G401 (cell line): ENCODE data around the gene LIX1L. TPM values are rescaled to one million over a fixed set of nuclear protein-coding genes. Genes with fewer than 3 reads are reported as not detected.

ENCODE experiments used
- DNase-seq: peaks from one replicate; pipeline ENCODE4 v3.0.0-alpha.2; 2015; ENCODE audit warnings: low spot score
- in situ Hi-C: cut with HindIII; loops from 2 replicates; pipeline ENCODE4 v1.10.0; 2016; ENCODE audit warnings: low sequenced_read_pairs, mixed read lengths
- total RNA-seq: library from RNA; depleted of rRNA; stranded (reverse); fragments of >200 nt; shearing (Covaris generic); gene quantifications from 2 replicates; pipeline ENCODE4 v1.2.3, GENCODE V29; 2014

The LIX1L gene
- total RNA-seq, 1 experiment from 2014 or later = 31.7 TPM

DNA sequence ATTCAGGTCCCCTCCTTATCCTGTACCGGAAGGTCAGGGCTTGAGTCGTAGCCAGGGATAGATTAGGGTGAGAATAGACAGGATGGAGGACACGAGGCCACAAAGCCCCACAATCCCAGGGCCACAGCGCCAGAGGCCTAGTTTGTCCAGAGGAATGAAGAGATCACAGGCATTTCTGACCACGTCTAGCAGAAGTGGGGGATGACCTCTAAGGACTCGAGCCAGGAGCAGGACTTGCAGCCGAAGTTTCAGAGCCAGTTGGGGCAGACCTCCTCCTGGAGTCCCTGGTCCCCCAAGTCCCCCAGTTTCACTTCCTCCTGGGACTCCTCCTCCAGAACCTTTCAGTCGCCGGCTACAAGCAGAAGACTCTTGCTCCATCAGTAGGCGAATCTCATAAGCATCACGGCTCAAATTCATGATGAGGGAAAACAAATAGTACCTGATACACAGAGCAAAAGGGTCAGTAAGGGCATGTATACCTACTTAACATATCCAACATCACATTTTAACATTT lies 45.6 kb downstream of the LIX1L start:
- in situ Hi-C loops = no loop called here

DNA sequence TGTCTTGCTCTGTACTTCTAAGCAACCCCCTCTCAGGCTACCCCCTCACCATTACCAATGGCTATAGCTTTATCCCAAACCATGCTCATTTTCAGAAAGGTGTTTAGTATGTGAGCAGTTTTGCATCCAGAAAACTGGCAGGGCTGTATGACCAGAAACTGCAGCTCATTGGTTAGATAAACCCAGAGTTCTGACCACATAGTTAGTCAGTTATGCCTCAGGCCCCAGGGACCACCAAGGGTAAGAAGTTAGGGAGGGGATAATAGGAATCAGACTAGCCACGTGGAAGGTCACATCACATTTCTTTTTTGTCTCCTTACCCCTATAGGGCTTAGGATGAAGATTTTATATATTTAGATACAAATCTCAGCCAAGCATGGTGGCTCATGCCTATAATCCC lies 49.2 kb downstream of the LIX1L start:
- no peak for DNase-seq
- in situ Hi-C loops = no loop called here

More for the DNA sequence above, 45.6 kb downstream of the LIX1L start:
- no peak for DNase-seq

DNA sequence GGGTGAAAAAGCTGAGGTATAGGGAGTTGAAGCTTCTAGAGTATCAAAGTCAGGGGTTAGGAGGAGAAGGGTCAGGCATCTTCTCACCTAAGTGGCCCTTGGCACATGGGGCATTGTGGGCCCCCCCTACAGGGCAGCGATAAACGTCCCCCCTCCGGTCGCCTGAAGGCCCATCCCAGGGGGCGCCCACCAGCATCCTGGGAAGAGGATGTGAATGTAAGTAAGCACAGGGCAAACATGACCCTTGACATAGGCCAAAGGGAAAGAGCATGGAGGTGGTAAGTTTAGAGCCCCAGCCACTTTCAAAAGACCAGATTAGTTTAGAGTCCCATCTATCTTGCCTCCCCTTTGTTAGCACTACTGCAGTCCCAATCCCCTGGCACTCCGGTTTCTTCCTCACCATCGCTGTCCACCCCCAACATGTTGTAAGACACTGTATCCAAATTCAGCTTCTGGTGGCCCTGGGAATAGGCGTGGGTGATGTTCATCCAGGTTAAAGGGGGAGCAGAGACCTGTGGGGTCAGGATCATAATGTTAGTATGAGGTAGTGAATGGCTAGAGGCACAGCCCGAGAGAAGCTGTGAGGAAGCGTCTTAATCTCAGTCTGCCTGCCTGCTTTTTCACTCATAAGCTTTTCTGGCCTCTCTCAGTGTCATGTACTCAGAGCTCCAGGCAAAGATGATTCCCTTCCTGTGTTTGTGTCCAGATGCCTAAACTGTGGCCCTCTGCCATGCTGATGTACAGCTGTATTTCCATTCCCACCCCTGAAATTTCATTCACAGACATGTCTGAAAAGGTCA lies 50.7 kb downstream of the LIX1L start:
- in situ Hi-C loops = no loop called here
- no peak for DNase-seq

- in situ Hi-C loops = no loop called here
- DNase-seq = no peak
These were observed 56.4 kb downstream of the LIX1L start for GRCh38 chr1:145901312-145902021.

GRCh38 chr1:145898756-145899155 lies 59.1 kb downstream of the LIX1L start:
- in situ Hi-C loops = no loop called here
- no peak for DNase-seq

- DNase-seq = no peak
- in situ Hi-C loops = no loop called here
These were observed 59.8 kb downstream of the LIX1L start for GRCh38 chr1:145897969-145898368.

GRCh38 chr1:145895471-145895870 lies 62.3 kb downstream of the LIX1L start:
- DNase-seq = no peak
- in situ Hi-C loops = no loop called here

- no peak for DNase-seq
- in situ Hi-C loops = no loop called here
These were observed 64.3 kb downstream of the LIX1L start for GRCh38 chr1:145893306-145894055.

- DNase-seq = peak; percentile 45
- in situ Hi-C loops = no loop called here
These were observed 65.2 kb downstream of the LIX1L start for GRCh38 chr1:145892486-145893087.

DNA sequence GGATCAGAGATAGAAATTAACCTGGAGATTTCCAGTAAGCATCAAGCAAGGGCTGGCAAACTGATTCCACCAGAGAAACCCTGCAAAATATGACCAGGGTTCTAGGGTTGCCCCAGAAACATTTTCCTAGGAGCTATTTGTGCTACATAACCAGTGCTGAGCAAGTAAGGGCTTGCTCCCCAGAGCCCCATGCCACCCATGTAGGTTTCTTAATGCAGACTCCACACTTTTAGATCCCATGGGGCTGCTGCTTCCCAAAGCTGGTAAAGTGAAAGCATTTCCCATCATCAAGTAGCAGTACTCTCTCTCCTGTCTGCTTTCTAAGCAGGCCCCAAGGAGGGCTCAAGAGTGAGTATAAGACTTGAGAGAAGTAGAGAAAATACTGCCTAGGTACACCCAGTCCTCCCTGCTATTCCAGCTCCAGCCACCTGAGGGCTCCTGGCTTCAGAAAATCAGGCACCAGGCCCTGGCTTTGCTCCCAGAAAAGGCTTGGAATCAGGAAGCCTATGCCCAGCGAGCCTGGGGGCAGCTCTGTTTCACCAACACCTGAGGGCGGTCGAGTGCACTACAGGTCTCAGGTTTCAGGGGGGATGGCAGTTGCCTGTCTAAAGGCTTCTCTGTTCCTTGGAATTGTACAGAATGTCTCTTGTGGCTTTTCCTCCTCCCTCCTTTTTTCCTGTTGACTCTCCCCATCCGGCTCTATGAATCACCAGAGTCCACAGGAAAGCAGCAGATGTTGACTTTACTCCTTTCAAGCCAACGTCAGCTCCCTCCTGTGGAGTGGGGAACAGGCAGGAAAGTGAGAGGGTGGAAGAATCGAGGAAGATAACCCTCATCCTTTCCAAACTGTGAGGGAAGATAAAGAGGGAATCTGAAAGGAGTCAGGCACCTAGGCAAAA lies 66.0 kb downstream of the LIX1L start:
- in situ Hi-C loops = no loop called here
- peak; percentile 97 for DNase-seq

DNA sequence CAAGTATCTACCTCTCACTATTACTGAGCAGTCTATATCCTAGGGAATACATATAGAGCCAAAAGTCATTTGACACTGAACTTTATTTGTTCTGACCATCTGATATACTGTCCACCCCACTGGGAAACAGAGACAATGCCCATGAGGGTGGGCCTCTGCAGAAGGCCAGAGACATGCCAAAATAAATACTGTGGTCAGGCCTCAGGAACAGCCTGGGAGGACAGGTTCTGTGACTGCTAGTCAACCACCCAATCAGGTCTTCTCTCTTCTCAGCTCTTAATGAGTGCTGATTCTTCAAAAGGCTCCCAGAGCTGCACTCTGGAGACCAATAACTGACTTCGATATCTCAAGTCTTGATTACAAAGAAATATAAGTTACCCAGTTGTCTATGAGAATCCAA lies 66.7 kb downstream of the LIX1L start:
- in situ Hi-C loops = no loop called here
- DNase-seq = no peak

DNA sequence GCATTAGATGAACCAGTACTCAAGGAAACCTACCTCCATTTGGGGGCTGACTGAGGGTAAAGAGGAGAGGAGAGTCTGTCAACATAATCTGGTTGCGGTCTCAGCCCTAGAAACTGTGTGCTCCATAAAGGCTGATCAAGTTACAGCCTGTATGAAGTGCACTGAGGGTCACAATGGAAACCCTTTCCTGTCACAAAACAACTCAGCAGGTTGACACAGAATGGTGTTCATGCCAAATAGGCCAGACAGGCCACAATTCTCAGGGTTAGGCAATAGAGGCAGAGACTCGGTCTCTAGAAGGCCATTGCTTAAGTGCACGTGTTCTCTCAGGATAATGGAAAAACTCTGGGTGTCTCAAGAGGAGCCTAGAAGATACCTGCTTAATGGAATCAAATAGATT lies 68.1 kb downstream of the LIX1L start:
- in situ Hi-C loops = no loop called here
- no peak for DNase-seq

DNA sequence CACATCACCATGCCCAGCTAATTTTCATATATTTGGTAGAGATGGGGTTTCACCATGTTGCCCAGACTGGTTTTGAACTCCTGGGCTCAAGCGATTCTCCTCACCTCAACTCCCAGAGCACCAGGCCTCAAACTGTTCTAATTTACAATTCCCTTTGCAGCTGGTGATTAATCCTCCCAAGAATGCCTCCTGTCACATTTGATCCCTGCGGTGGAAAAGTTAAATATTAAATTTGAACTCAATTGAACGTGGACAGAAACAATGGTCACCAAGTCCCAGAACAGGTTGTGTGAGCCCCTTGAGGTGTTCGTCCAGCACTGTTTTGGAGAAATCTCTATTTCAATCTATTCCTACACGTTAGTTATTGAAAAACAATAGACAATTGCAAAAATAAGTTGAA lies 70.2 kb downstream of the LIX1L start:
- DNase-seq = no peak
- in situ Hi-C loops = no loop called here

DNA sequence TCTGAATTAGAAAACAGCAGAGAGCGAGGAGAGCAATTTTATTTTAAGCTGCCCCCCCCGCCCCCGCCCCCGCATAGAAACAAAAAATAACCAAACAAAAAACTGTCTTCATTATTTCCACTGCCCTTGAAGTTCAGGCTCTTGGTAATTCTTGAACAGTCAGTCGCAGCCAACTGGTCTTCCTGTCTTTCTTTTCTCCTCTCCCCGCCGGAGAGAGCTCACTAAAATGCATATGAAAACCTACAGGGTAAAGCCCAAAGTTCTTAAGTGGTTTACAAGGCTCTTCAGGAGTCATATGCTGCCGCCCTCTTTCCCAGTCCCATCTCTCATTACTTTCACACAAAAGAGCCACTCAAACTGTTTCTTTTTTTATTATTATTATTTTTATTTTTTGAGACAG lies 71.0 kb downstream of the LIX1L start:
- no peak for DNase-seq

DNA sequence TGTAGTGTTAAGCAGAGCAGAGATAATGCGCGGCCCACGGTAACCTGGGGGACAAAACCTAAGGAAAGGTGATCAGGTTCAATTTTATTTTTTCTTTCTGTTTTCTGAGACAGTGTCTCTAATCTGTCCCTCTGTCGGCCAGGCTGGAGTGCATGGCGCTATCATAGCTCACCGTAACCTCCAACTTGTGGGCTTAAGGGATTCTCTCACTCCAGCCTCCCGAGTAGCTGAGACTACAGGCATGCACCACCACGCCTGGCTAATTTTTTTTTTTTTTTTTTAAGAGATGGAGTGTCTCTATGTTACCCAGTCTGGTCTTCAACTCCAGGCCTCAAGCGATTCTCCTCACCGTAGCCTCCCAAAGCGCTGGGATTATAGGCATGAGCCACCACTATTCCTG lies 71.4 kb downstream of the LIX1L start:
- DNase-seq = no peak
- in situ Hi-C loops = no loop called here

More for the DNA sequence above, 71.0 kb downstream of the LIX1L start:
- in situ Hi-C loops = no loop called here

DNA sequence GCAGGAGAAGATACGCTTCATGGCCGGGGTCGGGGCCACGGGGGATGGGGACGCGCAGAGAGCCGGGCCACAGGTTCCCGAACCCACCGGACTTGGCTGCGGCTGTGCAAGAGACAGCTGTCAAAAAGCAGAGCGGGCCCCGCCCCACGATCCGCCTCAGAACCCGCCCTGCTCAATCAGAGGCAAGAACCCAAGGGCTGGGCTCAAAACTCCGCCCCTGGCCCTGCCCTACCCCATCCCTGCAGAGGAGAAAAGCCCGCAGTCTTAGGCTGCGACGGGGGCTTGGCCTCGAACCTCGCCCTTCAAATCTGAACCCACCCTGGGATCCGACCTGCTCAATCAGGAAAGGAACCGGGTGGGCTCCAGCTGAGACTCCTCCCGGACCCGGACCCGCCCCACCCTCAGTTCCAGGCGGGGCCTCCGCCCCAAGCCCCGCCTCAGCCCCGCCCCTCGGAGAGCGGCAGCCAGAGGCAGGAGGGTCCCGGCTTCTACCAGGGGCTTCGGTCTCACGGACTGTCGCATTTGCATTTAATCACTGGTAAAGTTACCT lies 72.0 kb downstream of the LIX1L start, which contains the start of gene ANKRD35:
ANKRD35 (minus strand) TSS at position 129 of the 550 bp plus-strand sequence; CDS start at position 21, 108 bp downstream.
- in situ Hi-C loops = no loop called here
- DNase-seq = peak; percentile 90

DNA sequence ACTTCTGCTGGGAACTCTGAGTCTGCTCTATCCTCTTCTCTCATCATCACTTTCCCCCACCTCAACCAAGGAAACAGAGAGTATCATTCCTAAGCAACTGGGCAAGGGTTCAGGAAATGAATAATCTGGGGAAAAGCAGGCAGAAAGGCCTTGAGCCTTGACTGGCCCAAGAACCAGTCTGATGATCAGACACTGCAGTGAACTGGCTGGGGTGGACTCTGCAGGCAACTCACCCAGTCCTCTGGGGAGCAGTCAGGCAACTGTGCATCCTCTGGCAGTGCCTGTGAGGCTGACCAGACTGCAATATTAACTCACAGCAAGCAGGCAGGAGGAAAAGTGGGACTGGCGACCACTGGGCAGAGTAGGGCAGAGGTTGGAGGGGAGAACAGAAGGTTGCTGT lies 73.1 kb downstream of the LIX1L start:
- in situ Hi-C loops = no loop called here
- DNase-seq = no peak
